Uterus (tissue), 2 donors: Measurements from ENCODE around the gene RTKN.

ENCODE experiments used
- CTCF ChIP-seq, 4 experiments: fragments of 200-600 bp in 2 of 4; fragments of 450-650 bp in 2 of 4; sonication (generic) in 2 of 4; IDR thresholded peaks; one replicate each; pipeline ENCODE4 v1.5.1; 2016 to 2019; ENCODE audit warnings: antibody characterized with exemption in 4 of 4, mild to moderate bottlenecking in 2 of 4, moderate library complexity in 1 of 4
- POLR2A ChIP-seq, 2 donors: fragments of 450-650 bp; IDR thresholded peaks; one replicate each; pipeline ENCODE4 v1.6.1; 2016; ENCODE audit warnings: antibody characterized with exemption in 2 of 2, mild to moderate bottlenecking in 1 of 2, moderate library complexity in 1 of 2

- no peak for TF ChIP-seq CTCF (IDR thresholded peaks at IDR 0.05)
- no peak for TF ChIP-seq POLR2A (IDR thresholded peaks at IDR 0.05)
Observed at GRCh38 chr2:74425523-74425922, 16.2 kb downstream of the RTKN start.
